ENCODE measurements around the gene MAP3K9.

The MAP3K9 gene

DNA sequence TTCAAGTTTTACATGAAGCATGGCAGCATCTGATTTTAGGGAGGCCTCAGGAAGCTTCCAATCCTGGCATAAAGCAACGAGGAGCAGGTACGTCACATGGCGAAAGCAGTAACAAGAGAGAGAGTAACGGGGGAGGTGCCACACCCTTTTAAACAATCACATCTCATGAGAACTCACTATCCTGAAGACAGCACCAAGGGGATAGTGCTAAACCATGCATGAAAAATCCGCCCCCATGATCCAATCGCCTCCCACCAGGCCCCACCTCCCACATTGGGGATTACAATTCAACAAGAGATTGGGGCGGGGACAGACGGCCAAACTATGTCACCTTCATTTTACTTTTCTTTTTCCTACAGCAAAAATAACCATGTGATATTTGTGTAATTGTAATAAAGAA, 7.2 kb upstream of the MAP3K9 start:
- no peak for DNase-seq

DNA sequence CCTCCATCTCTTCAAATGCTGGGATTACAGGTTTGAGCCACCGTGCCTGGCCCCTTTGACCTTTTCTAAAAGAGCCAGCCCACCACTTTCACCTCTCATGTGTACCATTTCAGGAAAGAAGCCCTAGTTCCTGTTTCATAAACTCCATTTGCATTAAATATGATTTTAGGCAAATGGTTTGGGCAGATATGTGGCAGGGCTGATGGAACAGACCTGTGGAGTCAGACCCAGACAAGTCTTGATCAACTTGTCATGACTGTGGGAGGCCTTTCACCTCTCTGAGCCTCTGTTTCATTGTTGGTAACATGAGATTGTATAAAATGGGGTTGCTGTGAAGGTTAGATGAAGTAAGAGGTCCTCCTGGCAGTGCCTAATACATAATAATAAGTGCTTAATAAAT, 5.2 kb upstream of the MAP3K9 start:
- no peak for DNase-seq

DNA sequence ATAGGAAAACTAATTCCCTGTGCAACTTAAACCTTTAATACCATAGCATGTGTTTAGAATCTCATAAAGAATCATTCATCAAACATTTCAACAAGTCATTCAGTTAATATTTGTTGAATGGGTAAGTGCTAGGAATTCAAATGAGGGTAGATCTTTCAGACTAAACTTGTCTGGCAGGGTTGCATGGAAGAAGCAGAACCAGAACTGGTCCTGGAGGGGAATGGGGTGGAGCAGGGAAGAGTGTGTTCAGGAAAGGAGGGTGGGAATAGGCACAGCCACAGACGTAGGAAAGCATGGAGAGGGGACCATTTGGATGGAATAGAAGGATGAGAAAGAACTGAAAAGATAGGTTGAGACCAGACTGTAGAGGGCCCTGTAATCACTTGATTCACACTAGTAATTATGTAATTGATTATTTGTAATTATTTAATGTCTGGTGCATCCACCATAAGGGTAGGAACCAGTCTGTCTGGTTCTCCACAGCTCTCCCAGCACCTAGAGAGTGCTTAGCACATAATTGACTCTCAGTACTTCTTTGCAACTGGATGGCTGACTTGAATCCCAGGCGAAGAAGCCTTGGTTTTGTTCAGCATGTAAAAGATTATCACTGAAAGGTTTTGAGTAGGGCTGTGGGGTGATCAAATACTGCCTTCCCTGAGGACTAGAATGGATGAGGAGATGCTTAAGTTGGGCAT, 3.0 kb upstream of the MAP3K9 start:
- no peak for DNase-seq

DNA sequence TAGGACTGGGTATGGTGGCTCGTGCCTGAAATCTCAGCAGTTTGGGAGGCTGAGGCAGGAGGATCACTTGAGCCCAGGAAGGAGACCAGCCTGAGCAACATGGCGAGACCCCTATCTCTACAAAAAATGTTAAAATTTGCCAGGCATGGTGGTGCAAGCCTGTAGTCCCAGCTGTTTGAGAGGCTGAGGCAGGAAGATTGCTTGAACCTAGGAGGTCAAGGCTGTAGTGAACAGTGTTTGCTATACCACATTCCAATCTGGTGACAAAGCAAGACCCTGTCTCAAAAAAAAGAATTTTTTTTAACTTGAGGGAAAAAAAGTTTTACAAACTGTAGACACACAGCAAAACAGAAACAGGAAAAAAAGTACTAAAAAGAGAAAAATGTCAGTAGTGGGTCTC, 2.3 kb upstream of the MAP3K9 start:
- no peak for DNase-seq

DNA sequence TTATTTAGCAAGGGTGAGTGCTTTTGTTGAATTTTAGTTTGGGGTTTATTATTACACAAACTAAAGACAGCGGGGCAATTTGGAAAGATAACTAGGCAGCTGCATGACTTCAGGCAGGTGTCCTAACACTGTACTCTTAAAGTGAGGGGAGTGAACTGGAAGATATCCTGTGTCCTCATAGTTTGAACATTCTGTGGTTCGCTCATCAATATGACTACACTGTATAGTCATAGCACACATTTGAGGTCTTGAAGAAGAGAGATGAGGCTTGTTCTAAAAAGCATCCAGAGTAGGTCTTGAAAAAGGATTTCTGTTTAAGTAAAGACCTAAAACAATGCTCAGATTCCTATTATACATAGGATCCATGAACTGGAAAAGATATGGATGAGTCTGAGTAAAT, 1.7 kb upstream of the MAP3K9 start:
- no peak for DNase-seq

DNA sequence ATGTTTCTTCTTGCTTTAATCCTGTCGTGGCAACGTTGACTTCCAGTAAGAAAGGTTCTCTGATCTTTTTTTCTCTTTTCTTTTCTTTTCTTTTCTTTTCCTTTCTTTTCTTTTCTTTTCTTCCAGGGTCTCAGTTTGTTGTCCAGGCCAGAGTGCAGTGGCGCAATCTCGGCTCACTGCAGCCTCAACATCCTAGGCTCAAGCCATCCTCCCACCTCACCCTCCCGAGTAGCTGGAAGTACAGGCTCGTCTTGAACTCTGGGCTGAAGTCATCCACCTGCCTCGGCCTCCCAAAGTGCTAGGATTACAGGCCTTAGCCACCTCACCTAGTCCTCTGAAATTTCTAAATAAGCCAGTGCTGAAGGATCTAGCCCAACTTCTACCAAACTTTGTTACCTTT, 1.3 kb upstream of the MAP3K9 start:
- no peak for DNase-seq

DNA sequence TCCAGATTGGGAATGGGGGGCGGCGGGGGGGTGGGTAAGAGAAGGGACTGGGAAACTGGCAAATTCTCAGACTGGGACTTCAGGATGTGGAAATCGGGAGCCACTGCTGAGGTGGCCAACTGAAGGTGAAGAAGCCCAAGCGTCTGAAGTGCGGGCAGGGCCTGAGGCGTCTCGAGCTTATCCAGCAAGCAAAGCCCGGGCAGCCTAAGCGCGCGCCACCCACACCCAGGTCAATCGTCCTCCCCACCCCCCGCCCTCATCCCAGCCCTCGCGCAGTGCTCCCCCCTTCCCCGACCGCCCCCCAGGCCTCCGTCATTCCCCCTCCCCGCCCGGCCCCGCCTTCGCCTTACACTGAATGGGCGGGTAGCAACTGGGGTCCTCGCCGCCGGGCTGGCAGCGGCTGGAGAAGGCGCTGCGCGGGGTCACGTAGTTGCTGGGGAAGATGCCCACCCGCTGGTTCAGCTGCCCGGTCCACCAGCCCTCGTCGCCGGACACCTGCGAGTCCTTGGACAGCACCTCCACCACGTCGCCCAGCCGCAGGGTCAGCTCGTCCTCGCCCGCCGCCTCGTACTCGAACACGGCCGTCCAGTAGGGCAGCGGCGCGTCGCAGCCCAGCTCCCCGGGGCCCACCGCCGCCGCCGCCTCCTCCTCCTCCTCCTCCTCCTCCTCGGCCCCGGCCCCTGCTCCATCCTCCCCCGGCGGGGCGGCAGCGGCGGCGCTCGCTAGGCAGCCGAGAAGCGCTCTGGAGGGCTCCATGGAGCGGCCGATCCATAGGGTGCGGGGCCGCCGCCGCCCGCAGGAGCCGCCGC, 693 bp downstream of the MAP3K9 start:
- DNase-seq: no peak

DNA sequence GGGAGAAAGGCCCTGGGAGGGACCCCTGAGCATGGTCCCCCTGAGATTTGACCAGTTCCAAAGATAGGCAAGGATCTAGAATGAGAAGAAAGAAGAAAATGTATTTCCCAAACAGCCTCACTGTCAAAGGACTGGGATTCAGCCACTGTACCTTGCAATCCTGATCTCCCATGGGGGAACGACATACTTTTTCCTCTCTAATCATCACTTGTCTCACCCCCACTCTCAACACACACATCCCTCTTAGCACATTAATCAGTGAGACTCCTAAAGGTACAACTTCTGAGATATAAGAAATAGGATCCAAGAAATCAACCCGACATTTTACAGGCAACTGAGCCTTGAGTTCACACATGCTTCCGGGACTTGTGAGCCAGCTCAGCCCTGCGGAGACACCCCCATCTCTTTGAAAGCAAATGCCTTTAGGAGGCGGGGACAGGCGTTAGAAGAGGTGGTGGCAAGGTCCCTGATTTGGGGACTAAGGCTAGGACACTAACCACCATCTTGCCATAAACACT, 1.4 kb downstream of the MAP3K9 start:
- no peak for DNase-seq

DNA sequence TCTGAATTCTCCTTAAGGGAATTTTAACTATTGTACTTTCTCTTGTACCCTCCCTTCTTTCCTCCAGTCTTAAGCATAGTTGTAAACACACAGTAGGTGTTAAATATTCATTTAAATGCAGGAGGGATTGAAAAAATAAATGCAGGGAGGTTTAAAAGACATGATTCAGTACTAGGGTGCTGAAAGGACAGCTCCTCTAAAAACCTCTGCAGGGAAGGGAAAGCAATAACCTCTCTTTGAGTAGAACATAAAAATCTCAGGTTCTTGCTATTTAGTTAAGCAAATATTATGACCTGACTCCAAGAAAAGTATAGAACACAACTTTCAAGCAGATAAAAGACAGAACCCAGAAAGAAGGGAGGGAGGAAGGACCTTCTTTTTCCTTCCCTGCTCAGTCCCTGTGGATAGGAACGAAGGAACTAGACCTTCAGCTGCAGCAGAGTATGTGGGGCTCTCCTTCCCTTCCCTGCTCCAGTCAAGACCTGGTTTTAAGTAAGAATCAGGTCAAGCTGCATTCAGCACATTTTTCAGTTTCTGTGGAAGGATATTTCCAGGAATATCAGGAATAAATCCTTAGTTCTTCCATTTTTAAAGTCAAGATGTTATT, 4.7 kb downstream of the MAP3K9 start:
- no peak for DNase-seq

DNA sequence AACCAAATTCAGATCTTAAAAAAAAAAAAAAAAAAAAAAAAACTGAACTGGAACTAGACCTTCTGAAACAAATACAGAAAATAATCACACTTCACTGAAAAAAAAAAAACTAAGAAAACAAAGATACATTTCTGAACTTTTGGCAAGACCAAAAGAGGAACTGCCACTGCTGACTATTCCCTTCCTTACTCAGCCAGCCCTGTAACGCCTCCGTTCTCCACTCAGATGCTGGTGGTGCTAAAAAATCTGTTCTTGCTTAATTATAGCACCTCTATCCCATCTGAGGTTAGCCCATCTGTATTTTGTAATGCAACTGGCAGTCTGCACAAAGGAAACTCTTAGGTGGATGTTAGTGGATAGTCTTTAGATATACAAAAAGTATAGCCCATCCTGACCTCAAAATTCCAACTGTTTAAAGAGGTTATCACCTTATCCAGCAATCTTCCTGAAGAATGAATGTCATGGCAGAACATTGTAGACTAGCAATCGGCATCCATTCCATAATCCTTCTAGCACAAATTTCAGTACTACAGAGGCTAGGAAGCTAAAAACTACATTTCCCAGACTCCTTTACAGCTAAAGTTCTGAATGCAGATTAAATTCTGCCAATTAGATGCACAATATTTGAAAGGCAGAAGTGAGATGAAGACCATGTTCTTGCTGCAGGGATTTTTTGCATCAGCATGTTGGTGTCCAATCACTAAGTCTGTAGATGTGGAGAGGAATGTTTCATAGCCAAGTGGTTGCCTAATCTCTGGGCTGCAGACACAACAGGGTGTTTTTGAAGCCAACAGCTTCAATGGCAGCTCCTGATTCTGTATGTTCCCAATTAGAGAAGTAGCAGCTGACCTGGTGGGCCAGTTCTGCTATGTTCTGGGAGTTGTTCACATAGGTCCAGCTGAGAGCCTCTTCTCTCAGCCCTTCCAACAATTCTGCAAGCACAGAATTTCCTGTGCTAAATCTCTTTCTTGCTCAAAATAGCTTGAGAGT, 5.7 kb downstream of the MAP3K9 start:
- DNase-seq: no peak

DNA sequence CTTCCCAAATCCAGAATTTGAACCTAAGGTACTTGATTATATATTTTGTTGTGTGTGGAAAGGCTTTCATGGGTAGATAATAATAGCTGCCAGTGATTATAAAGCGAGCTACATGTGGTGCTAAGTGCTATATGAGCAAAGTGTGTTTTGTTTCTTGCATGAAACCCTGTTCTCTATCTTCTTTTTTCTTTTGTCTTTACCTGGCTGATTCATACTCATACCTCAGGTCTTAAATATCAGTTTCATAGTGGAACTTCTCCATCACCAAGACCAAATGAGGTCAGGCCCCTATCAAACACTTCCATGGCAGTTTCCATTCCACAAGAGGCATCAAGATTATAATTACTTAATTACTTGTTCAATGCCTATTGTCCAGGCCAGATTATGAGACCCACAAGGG, 6.9 kb downstream of the MAP3K9 start:
- no peak for DNase-seq

DNA sequence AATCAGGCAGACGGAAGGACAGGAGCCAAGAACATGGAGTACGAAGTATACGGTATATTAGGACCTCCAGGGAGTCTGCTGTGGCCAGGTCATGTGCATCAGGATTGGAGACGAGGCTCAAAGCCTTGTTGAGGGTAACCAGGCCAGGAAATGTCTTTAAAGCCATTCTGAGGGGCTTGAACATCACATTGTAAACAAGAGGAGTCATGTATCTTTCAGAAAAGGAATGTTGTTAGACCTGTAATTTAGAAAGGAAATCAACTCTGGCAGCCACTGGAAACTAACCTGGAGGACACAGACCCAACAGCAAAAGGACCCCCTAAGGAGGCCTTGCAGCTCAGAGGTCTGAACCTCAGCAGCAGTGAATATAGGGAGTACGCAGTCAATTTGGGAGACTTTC, 7.5 kb downstream of the MAP3K9 start:
- DNase-seq: no peak

DNA sequence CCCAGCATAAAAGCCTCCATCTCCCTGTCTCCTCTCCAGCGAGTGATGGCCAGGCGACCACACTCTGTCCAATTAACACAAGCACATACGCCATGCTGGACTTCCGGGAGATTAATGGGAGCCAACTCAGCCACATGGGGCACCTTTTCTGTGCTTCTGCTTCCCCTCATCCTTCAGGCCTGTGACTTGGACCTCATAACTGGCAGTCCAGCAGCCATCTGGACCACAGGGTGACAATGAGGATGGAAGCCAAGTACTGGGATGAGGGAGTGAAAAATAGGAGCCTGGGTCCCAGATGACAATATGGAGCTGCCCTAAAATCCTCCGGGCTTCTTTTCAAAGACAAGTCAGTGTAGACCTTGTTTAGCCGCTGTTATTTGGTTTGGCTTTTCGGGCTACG, 12.8 kb downstream of the MAP3K9 start:
- no peak for DNase-seq

DNA sequence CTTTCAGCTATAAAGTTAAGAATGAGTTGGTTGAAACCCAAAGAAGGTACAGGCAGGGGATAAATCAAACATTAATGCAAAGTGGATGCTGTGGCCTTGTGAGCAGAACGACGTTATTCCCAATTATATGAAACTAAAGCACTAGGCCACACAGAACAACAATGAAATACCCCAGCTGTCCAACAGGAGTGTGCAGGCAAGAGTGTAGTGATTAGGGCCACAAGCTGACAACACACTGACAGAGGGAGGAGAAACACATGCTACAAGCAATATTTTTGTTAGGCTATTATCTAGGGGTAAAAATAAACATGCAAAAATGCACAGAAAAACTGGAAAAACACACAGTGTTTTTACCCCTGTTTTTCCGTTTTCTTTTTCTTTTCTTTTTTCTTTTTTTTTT, 15.0 kb downstream of the MAP3K9 start:
- DNase-seq: no peak

DNA sequence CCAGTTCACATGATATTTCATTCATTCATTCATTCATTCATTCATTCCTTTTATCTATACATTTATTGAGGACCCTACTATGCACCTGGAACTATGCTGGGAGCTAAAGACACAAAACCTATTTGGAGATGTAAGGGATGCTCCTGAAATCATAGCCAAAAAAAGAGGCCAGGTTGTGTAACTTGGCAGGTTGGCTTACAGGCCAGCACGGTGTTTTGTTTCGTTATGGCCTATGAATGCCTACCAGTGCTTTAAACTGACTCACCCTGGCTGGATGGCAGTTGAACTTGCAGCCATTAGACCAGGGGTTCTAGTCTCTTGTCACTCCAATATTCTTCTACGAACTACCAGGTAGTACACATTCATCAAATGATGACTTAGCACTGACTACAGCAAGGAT, 15.7 kb downstream of the MAP3K9 start:
- DNase-seq: no peak

DNA sequence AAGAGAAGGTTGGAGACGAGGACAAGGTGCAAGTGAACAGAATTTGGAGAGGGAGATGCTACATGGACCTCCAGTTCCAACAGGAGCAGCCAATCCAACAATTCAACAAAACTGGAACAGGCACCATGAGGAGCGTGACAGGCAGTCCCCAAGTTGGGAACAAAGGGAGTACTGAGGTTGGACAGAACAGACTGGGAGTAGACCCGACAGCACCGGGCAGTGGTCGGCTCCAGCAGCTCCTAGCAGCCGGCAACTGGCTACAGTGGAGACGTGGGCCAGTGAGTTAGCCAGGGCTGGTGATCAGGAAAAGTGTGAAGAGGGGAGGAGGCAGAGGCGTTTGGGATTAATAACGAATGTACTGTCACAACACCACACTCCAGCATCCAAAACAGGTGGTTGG, 16.4 kb downstream of the MAP3K9 start:
- DNase-seq: no peak

DNA sequence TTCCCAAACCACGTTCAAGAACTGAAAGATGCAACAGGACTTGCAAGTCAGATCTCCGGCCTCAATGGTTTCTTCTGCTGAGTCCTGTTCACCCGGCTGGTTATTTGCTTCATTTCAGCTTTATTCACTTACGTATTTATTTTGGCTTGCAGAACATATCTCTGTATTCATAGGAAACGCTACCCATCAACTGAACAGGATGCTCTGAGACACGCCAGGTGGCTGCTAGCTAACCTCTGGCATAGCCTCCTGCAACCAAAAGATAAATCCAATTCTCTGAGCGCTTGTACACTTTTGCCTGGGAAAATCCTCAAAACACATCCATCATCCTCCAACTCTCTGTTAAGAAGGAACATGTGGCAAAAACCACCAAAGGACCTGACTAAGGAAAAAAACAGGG, 17.3 kb downstream of the MAP3K9 start:
- no peak for DNase-seq

DNA sequence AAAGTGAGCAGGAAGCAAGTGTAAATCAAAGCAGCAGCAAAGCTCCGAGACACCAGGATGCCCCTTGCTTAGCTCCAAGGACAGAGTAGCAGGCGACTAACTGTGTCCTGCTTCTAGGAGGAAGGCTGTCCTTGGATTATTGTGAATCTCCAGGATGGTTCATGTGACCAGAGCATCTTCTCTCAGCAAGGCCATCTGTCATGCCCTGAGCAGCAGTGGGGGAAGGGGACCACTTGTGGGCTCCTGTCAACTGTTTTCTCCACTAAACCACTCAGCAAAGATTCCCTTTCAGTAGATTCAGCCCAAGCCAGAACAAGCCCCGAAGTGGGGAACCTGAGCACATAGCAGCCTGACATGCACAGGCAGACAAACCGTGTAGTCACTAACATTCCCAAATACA, 19.4 kb downstream of the MAP3K9 start:
- DNase-seq: no peak

DNA sequence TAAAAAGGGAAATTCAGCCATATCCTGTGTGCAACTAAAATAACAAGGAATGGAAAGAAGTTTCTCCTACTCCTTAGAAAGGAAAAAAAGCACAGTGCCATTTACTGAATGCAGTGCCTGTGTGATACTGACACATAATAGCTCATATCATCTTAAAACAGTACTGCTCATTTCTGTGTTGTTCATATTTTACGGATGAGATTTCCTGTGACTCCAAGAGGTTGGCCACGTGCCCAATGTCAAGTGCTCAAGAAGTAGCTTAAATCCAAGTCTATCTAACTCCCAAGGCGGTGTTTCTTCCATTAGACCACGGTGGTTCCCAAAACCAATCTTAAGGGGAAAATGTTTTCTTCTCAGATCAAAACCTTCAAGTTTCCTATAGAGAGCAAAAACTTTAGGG, 20.0 kb downstream of the MAP3K9 start:
- no peak for DNase-seq

DNA sequence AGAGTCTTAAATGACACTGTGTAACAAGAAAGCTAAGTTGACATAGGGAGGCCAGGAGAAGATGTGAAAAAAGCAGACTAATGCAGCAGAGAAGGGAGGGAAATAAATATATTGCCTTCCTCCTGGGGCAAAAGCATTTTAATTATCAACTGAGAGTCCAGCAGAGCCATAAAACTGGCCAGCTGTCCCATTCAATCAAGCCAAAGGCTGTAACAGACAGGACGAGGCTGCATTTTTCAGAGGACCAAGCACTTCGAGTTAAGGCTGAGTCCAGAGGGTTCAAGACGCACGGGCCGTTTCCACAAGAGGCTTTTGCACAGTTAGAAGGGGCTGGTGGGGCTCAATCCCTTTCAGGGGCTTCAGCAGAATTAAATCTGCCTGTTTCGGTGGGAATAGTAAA, 20.4 kb downstream of the MAP3K9 start:
- no peak for DNase-seq

DNA sequence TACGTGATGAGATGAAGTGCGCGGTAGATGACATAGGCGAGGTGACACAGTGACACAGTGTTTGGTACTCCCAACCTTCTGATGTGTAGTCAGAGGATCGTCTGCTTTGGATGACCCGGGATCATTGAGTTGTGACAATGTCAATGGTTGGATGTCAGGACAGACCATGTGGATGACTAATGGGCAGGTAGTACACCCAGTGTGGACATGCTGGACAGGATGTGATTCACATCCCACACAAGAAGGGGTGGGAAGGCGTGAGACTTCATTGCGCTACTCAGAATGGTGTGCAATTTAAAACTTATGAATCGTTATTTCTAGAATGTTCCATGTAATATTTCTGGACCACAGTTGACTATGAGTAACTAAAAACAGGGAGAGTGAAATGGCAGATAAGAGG, 23.8 kb downstream of the MAP3K9 start:
- no peak for DNase-seq

DNA sequence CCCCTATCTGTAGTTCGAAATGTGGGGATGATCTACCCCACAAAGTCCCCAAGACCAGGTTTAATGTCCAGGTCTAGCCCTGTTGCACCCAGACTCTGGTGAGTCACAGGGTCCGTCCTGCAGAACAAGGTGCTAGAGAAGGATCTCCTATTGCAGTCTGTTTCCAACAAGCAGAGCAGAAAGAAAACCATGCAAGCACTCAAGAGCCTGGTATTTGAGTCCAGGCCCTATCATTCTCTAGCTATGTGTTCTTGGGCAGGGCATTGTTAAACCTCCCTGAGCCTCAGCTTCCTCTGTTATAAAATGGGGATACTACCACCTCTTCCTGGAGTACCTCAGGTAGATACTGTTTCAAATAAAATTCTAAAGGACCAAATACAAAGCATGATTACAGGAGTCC, 24.4 kb downstream of the MAP3K9 start:
- no peak for DNase-seq

DNA sequence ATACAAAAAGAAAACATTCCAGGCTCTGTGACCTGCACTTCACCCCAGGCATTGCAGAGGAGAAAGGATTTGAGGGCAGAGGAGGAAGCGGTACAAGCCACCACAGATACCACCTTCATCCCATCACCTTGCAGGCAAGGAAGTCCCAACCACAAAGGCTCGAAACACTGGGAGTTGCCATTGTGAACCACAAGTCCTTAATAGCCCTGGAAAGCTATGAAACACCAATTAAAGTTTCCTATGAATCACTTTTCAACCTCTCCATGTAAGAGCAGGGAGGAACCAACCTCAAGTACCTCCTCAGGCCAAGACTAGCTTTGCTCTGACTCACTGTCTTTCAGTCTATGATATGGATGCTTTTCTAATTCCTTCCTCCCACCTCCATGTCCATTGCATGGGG, 27.0 kb downstream of the MAP3K9 start:
- no peak for DNase-seq
